CD4-positive, alpha-beta T cell (primary cell): ENCODE results near the gene IGF2BP3. TPM values are rescaled to one million over a fixed set of nuclear protein-coding genes. Genes with fewer than 3 reads are reported as not detected.

Experiments used
- ATAC-seq: fragments of 200-7000 bp; cut with Tn5 transposase; one replicate; pipeline ENCODE4 v1.10.0; 2022; ENCODE audit warnings: mild to moderate bottlenecking; ENCODE audit not compliant: poor library complexity
- CTCF ChIA-PET: fragments of 350-600 bp; sonication (Branson Sonifier 250); formaldehyde crosslinking; loops from one replicate; lab custom pipeline; 2021; ENCODE audit warnings: antibody characterized with exemption, inconsistent platforms; lab: Charles Lee
- POLR2A ChIA-PET: fragments of 350-600 bp; sonication (Branson Sonifier 250); formaldehyde crosslinking; loops from one replicate; lab custom pipeline; 2021; ENCODE audit warnings: antibody characterized with exemption, inconsistent platforms; lab: Charles Lee
- DNase-seq, 14 experiments: peaks; one replicate each; pipeline ENCODE4 v3.0.0-alpha.2; 2013 to 2020; ENCODE audit warnings: mixed read lengths in 2 of 14
- H3K27ac ChIP-seq, 2 donors: one replicate each; pipeline versions ENCODE4 v1.5.1 to v1.7.0; 2013; ENCODE audit warnings: low read length in 2 of 2, low read depth in 1 of 2, mild to moderate bottlenecking in 1 of 2
- H3K27me3 ChIP-seq, 2 experiments: 1 replicate in 1 of 2; 2 replicates in 1 of 2; pipeline versions ENCODE4 v1.6.1 to v1.7.0; 2013; ENCODE audit warnings: low read length in 2 of 2, control low read depth in 1 of 2, mild to moderate bottlenecking in 1 of 2, moderate library complexity in 1 of 2; ENCODE audit not compliant: insufficient read depth in 2 of 2, control insufficient read depth in 1 of 2
- H3K36me3 ChIP-seq: one replicate; pipeline ENCODE4 v1.6.1; 2013; ENCODE audit warnings: low read length, control low read depth; ENCODE audit not compliant: insufficient read depth
- H3K4me1 ChIP-seq: one replicate; pipeline ENCODE4 v1.6.1; 2013; ENCODE audit warnings: low read length, control low read depth; ENCODE audit not compliant: insufficient read depth
- H3K4me3 ChIP-seq: one replicate; pipeline ENCODE4 v1.5.1; 2013; ENCODE audit warnings: mild to moderate bottlenecking, low read length, moderate library complexity
- H3K9me3 ChIP-seq, 2 experiments: 1 replicate in 1 of 2; 2 replicates in 1 of 2; pipeline versions ENCODE4 v1.6.1 to v1.7.0; 2013; ENCODE audit warnings: low read length in 2 of 2, mild to moderate bottlenecking in 2 of 2, control low read depth in 1 of 2, moderate library complexity in 1 of 2; ENCODE audit not compliant: control insufficient read depth in 1 of 2, insufficient read depth in 1 of 2
- H3K27ac Mint-ChIP-seq: one replicate; pipeline ENCODE4 v1.8.0; 2020; ENCODE audit warnings: mixed read lengths
- H3K27me3 Mint-ChIP-seq: one replicate; pipeline ENCODE4 v1.8.0; 2021; ENCODE audit warnings: mixed read lengths
- H3K36me3 Mint-ChIP-seq: one replicate; pipeline ENCODE4 v1.8.0; 2021; ENCODE audit warnings: low read depth, mixed read lengths
- H3K4me1 Mint-ChIP-seq: one replicate; pipeline ENCODE4 v1.8.0; 2021; ENCODE audit warnings: low read depth, mixed read lengths
- H3K4me3 Mint-ChIP-seq: one replicate; pipeline ENCODE4 v1.8.0; 2020; ENCODE audit warnings: mild to moderate bottlenecking, mixed read lengths
- H3K9me3 Mint-ChIP-seq: one replicate; pipeline ENCODE4 v1.8.0; 2020; ENCODE audit warnings: mixed read lengths
- intact Hi-C, 2 experiments: fragments of 100-400 bp; cut with DNase I in 1 of 2; cut with micrococcal nuclease in 1 of 2; formaldehyde crosslinking; loops; one replicate each; pipeline versions ENCODE4 v1.15.1 to v1.9.0; 2023 to 2025; cut with DNase I, micrococcal nuclease
- total RNA-seq, 174 experiments: library from RNA in 2 of 174; stranded (reverse) in 2 of 174; gene quantifications; one replicate each; pipeline ENCODE4 v1.2.3 and lab custom pipeline; 2021 to 2026
- TF ChIP-seq, protein P1 (sequence below): fragments of 200-600 bp; IDR thresholded peaks from one replicate; pipeline ENCODE4 v1.8.0; 2022; ENCODE audit warnings: antibody characterized with exemption, mild to moderate bottlenecking

The IGF2BP3 gene
- total RNA-seq, 2 experiments from 2014 or later: not detected

DNA sequence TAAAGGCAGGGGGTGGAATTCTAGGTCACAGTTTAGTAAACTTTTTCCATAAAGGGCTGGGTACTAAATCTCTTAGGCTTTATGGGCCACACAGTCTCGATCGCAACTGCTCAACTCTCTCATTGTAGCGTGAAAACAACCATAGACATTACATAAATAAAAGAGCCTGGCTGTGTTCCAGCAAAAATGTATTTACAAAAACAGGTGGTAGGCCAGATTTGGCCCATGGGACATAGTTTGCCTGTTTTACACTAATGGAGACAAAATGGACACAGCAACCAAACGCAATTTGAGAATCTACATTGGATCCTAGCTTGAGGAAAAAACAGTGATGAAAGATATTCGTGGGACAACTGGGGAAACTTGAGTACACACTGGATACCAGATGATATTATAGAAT is 194.4 kb downstream of the IGF2BP3 start:
- ChIA-PET CTCF (interaction anchor here (1.5 kb wide), 1 partner anchor 187 kb away, joined by 3 read pairs; no protein-coding TSS in a partner anchor), POLR2A (no interaction called here)
- no peak overlapping the region for H3K4me3 ChIP-seq
- no peaks in the 10 kb centered on the region for H3K27me3 ChIP-seq
- no peaks in the 10 kb centered on the region for H3K36me3 Mint-ChIP-seq
- H3K4me3 Mint-ChIP-seq: no peak overlapping the region
- H3K36me3 ChIP-seq: no peaks in the 10 kb centered on the region
- no peak overlapping the region for H3K27ac ChIP-seq
- no peak overlapping the region for H3K27ac Mint-ChIP-seq
- peaks cover 4% of the 10 kb centered on the region for H3K27me3 Mint-ChIP-seq
- peaks cover 8% of the 10 kb centered on the region for H3K4me1 ChIP-seq
- no peaks in the 10 kb centered on the region for H3K9me3 Mint-ChIP-seq
- no peaks in the 10 kb centered on the region for H3K9me3 ChIP-seq
- ATAC-seq (no peak), DNase-seq (no peak)
- H3K4me1 Mint-ChIP-seq: peaks cover 9% of the 10 kb centered on the region
- intact Hi-C loops: loop anchor here (5.0 to 10.0 kb wide), 4 partner anchors 79 to 1389 kb away; partner anchors contain the start of gene NUP42 (in 1 of the 2)
- TF ChIP-seq, protein P1, sequence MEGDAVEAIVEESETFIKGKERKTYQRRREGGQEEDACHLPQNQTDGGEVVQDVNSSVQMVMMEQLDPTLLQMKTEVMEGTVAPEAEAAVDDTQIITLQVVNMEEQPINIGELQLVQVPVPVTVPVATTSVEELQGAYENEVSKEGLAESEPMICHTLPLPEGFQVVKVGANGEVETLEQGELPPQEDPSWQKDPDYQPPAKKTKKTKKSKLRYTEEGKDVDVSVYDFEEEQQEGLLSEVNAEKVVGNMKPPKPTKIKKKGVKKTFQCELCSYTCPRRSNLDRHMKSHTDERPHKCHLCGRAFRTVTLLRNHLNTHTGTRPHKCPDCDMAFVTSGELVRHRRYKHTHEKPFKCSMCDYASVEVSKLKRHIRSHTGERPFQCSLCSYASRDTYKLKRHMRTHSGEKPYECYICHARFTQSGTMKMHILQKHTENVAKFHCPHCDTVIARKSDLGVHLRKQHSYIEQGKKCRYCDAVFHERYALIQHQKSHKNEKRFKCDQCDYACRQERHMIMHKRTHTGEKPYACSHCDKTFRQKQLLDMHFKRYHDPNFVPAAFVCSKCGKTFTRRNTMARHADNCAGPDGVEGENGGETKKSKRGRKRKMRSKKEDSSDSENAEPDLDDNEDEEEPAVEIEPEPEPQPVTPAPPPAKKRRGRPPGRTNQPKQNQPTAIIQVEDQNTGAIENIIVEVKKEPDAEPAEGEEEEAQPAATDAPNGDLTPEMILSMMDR: no peak

DNA sequence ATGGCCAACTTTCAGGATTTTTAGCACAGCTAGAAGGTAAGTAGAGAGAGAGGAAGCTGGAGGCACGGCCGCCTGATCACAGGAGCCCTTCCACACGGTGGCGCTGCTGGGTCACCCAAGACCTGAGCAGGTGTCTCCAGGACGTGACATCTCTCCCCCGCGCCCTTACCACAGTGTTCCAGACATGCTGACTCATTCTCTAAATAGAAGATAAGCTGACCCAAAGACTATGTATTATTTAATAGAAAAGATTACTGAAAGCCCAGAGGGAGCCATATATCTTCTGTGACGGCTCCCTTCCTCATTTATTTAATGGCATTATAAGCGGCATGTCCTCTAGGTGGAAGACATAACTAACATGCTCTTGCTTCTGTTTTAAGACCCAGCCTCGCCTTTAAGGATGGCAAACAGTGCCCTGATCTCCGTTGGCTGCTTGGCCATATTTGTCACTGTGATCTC is 197.1 kb downstream of the IGF2BP3 start:
- Mint-ChIP-seq H3K4me1 (peaks cover 9% of the 10 kb centered on the region), H3K36me3 (no peaks in the 10 kb centered on the region), H3K4me3 (peak overlapping the region; percentile 26), H3K27ac (no peak overlapping the region), H3K27me3 (peaks cover 4% of the 10 kb centered on the region), H3K9me3 (no peaks in the 10 kb centered on the region)
- POLR2A ChIA-PET: interaction anchor here (0.6 to 2.3 kb wide), 5 partner anchors 13 to 266 kb away, joined by 3 to 13 read pairs (median 4); partner anchors contain the start of gene MALSU1
- Histone ChIP-seq H3K27me3 (no peaks in the 10 kb centered on the region), H3K36me3 (no peaks in the 10 kb centered on the region), H3K9me3 (no peaks in the 10 kb centered on the region), H3K4me1 (peaks cover 8% of the 10 kb centered on the region), H3K4me3 (peak overlapping the region; percentile 15), H3K27ac (no peak overlapping the region)
- intact Hi-C loops: loop anchor here (1.0 to 10.0 kb wide), 7 partner anchors 82 to 1392 kb away; partner anchors contain the start of genes NUP42 (in 1 of the 2) and TRA2A (in 1 of the 2)
- ATAC-seq: peak; percentile 97
- TF ChIP-seq, protein P1: peak; percentile 90
- peak; percentile 79 to 96 (median 87) for DNase-seq
- CTCF ChIA-PET: interaction anchor here (0.6 to 4.2 kb wide), 33 partner anchors 9 to 1314 kb away, joined by 3 to 30 read pairs (median 4); partner anchors contain the start of genes IGF2BP3, KLHL7 and MALSU1

DNA sequence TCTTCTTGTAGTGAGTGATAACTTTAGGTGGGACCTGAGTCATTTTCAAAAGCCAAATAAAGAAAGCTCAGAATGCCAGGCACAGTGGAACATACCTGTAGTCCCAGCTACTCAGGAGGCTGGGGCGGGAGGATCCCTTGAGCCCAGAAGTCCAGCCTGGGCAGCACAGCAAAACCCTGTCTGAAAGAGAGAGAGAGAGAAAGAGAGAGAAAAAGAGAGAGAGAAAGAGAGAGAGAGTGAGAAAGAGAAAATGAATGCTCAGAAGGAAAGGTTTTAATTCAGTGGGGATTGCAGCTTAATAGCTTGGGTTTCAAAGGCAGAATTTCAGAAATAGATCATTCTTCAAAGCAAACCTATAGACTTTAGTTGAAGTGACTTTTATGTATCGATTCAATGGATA is 198.0 kb downstream of the IGF2BP3 start:
- no peak overlapping the region for H3K27ac Mint-ChIP-seq
- no peak for ATAC-seq
- H3K4me1 Mint-ChIP-seq: peaks cover 9% of the 10 kb centered on the region
- ChIA-PET CTCF (interaction anchor here (0.5 to 4.2 kb wide), 12 partner anchors 9 to 1306 kb away, joined by 3 to 30 read pairs (median 4); partner anchors contain the start of genes IGF2BP3 and KLHL7), POLR2A (interaction anchor here (0.6 to 2.3 kb wide), 2 partner anchors 12 to 26 kb away, joined by 3 to 13 read pairs; partner anchors contain the start of gene MALSU1)
- peaks cover 4% of the 10 kb centered on the region for H3K27me3 Mint-ChIP-seq
- no peaks in the 10 kb centered on the region for H3K27me3 ChIP-seq
- peaks cover 8% of the 10 kb centered on the region for H3K4me1 ChIP-seq
- H3K36me3 ChIP-seq: no peaks in the 10 kb centered on the region
- DNase-seq: no peak
- H3K27ac ChIP-seq: no peak overlapping the region
- TF ChIP-seq, protein P1: no peak
- H3K4me3 Mint-ChIP-seq: no peak overlapping the region
- no peak overlapping the region for H3K4me3 ChIP-seq
- H3K9me3 Mint-ChIP-seq: no peaks in the 10 kb centered on the region
- no peaks in the 10 kb centered on the region for H3K9me3 ChIP-seq
- intact Hi-C loops: loop anchor here (2.0 to 10.0 kb wide), 6 partner anchors 83 to 1393 kb away; partner anchors contain the start of genes NUP42 (in 1 of the 2) and TRA2A (in 1 of the 2)
- H3K36me3 Mint-ChIP-seq: no peaks in the 10 kb centered on the region
